Tibial artery (tissue), 4 donors: ENCODE data around the gene STH.

Source experiments
- DNase-seq, 2 donors: peaks; one replicate each; pipeline ENCODE4 v3.0.0-alpha.2; 2019
- H3K27ac ChIP-seq, 2 donors: fragments of 200-600 bp; sonication (generic) in 1 of 2; 1 replicate in 1 of 2; 2 replicates in 1 of 2; pipeline ENCODE4 v1.5.1; 2018 to 2019; ENCODE audit warnings: mild to moderate bottlenecking in 1 of 2
- H3K27me3 ChIP-seq, 2 donors: fragments of 200-600 bp; sonication (generic) in 1 of 2; one replicate each; pipeline versions ENCODE4 v1.5.1 to v1.6.0; 2016 to 2019
- H3K36me3 ChIP-seq, 3 donors: fragments of 200-600 bp; sonication (generic) in 2 of 3; one replicate each; pipeline ENCODE4 v1.5.1; 2016 to 2019; ENCODE audit warnings: mild to moderate bottlenecking in 2 of 3
- H3K4me1 ChIP-seq, 4 donors: fragments of 200-600 bp; sonication (generic) in 2 of 4; 1 replicate in 3 of 4; 2 replicates in 1 of 4; pipeline ENCODE4 v1.5.1; 2016 to 2019
- H3K4me3 ChIP-seq, 2 donors: fragments of 200-600 bp; sonication (generic) in 1 of 2; 1 replicate in 1 of 2; 2 replicates in 1 of 2; pipeline ENCODE4 v1.5.1; 2018 to 2019; ENCODE audit warnings: mild to moderate bottlenecking in 2 of 2
- H3K9me3 ChIP-seq, 3 donors: fragments of 200-600 bp; sonication (generic) in 1 of 3; one replicate each; pipeline ENCODE4 v1.5.1; 2016 to 2019
- intact Hi-C: fragments of 100-400 bp; cut with DNase I; formaldehyde crosslinking; loops from one replicate; pipeline ENCODE4 v1.15.0; 2023; ENCODE audit warnings: low total_unique reads
- TF ChIP-seq, protein P1 (sequence below), 2 experiments: fragments of 200-600 bp in 1 of 2; fragments of 450-650 bp in 1 of 2; IDR thresholded peaks; one replicate each; pipeline ENCODE4 v1.5.1; 2017 to 2019; ENCODE audit warnings: antibody characterized with exemption in 2 of 2, mild to moderate bottlenecking in 1 of 2, moderate library complexity in 1 of 2

STH gene

GRCh38 chr17:45981306-45981705 lies 17.7 kb upstream of the STH start:
- TF ChIP-seq, protein P1, sequence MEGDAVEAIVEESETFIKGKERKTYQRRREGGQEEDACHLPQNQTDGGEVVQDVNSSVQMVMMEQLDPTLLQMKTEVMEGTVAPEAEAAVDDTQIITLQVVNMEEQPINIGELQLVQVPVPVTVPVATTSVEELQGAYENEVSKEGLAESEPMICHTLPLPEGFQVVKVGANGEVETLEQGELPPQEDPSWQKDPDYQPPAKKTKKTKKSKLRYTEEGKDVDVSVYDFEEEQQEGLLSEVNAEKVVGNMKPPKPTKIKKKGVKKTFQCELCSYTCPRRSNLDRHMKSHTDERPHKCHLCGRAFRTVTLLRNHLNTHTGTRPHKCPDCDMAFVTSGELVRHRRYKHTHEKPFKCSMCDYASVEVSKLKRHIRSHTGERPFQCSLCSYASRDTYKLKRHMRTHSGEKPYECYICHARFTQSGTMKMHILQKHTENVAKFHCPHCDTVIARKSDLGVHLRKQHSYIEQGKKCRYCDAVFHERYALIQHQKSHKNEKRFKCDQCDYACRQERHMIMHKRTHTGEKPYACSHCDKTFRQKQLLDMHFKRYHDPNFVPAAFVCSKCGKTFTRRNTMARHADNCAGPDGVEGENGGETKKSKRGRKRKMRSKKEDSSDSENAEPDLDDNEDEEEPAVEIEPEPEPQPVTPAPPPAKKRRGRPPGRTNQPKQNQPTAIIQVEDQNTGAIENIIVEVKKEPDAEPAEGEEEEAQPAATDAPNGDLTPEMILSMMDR (IDR thresholded peaks at IDR 0.05): no peak
- Histone ChIP-seq H3K9me3 (no peaks in the 10 kb centered on the region), H3K27ac (no peak overlapping the region), H3K36me3 (no peaks in the 10 kb centered on the region), H3K4me3 (no peak overlapping the region), H3K4me1 (no peaks in the 10 kb centered on the region), H3K27me3 (peaks cover 0 to 8% of the 10 kb centered on the region in 2 donors)
- no peak for DNase-seq
- intact Hi-C loops: no loop called here

- no peak overlapping the region for H3K4me3 ChIP-seq
- H3K9me3 ChIP-seq: no peaks in the 10 kb centered on the region
- TF ChIP-seq, protein P1 (IDR thresholded peaks at IDR 0.05): no peak
- H3K27ac ChIP-seq: no peak overlapping the region
- no peaks in the 10 kb centered on the region for H3K36me3 ChIP-seq
- intact Hi-C loops: no loop called here
- H3K4me1 ChIP-seq: no peaks in the 10 kb centered on the region
- no peak for DNase-seq
- peaks cover 0 to 8% of the 10 kb centered on the region in 2 donors for H3K27me3 ChIP-seq
These were observed 16.0 kb upstream of the STH start for GRCh38 chr17:45982791-45983613.

- H3K4me1 ChIP-seq: no peaks in the 10 kb centered on the region
- H3K27me3 ChIP-seq: peaks cover 0 to 8% of the 10 kb centered on the region in 2 donors
- H3K27ac ChIP-seq: no peak overlapping the region
- no peak overlapping the region for H3K4me3 ChIP-seq
- intact Hi-C loops: no loop called here
- H3K9me3 ChIP-seq: no peaks in the 10 kb centered on the region
- TF ChIP-seq, protein P1 (IDR thresholded peaks at IDR 0.05): no peak
- H3K36me3 ChIP-seq: no peaks in the 10 kb centered on the region
- DNase-seq: no peak
These were observed 15.3 kb upstream of the STH start for GRCh38 chr17:45983614-45984310.

DNA sequence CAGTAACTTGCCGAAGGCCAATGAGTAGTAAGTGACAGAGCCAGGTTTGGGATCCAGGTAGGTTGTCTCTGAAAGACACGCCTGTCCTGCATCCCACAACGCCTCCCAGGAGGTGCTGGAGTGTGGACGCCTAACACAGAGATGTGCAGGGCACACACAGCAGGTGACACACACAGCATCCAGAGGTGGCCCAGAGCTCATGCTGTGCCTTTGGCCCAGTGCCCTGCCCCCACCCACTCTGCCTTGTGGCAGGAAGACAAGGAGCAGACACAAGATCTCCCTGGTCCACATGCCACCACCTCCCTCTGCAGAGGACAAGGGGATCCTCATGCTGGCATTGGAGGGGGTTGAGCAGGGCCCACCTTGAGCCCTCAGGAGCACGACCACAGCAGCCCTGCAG lies 14.7 kb upstream of the STH start:
- TF ChIP-seq, protein P1 (IDR thresholded peaks at IDR 0.05): no peak
- peaks cover 0 to 8% of the 10 kb centered on the region in 2 donors for H3K27me3 ChIP-seq
- H3K4me3 ChIP-seq: no peak overlapping the region
- DNase-seq: no peak
- no peaks in the 10 kb centered on the region for H3K4me1 ChIP-seq
- intact Hi-C loops: no loop called here
- H3K36me3 ChIP-seq: no peaks in the 10 kb centered on the region
- no peak overlapping the region for H3K27ac ChIP-seq
- no peaks in the 10 kb centered on the region for H3K9me3 ChIP-seq

DNA sequence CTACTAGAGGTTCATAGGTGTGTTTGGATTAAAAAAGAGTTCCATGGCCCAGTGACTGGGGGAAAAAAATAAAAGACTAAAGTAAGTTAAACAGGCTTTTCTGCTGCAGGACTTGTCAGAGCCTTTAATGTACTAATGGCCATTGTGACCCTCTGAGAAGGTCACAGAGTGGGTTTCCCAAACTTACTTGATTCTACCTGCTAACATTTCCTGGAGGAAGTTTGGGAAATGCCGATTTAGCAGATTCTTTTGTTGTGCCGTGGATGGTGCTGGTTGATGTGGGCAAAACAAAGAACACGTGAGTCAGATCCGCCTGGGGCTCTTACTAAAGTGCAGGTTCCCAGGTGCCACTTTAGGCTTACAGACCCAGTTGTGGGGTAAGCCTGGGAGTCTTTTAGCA lies 13.6 kb upstream of the STH start:
- Histone ChIP-seq H3K9me3 (no peaks in the 10 kb centered on the region), H3K27ac (no peak overlapping the region), H3K4me1 (no peaks in the 10 kb centered on the region), H3K36me3 (no peaks in the 10 kb centered on the region), H3K27me3 (peaks cover 0 to 8% of the 10 kb centered on the region in 2 donors), H3K4me3 (no peak overlapping the region)
- DNase-seq: no peak
- TF ChIP-seq, protein P1 (IDR thresholded peaks at IDR 0.05): no peak
- intact Hi-C loops: no loop called here
